K562 (cell line): ENCODE data around the gene ERC2. TPM values are rescaled to one million over a fixed set of nuclear protein-coding genes. Genes with fewer than 3 reads are reported as not detected.

ENCODE experiments used
- ATF1 ChIP-seq, 2 experiments: fragments of 450-650 bp in 1 of 2; IDR thresholded peaks; 2 replicates each; pipeline ENCODE4 v1.6.1; 2016; ENCODE audit warnings: missing compliant biosample characterization in 1 of 2, missing genetic modification characterization in 1 of 2
- CBX3 ChIP-seq, 2 experiments: IDR thresholded peaks; 1 replicate in 1 of 2; 2 replicates in 1 of 2; pipeline ENCODE4 v1.6.1; 2012; ENCODE audit warnings: inconsistent platforms in 2 of 2, low read length in 2 of 2, borderline replicate concordance in 1 of 2, control low read depth in 1 of 2
- CHD1 ChIP-seq: fragments of 200-600 bp; sonication (generic); IDR thresholded peaks from one replicate; pipeline ENCODE4 v1.6.1; 2012; ENCODE audit warnings: mild to moderate bottlenecking, moderate library complexity, low read length, inconsistent platforms
- CXXC5 ChIP-seq: fragments of 250-450 bp; sonication (Bioruptor Pico); IDR thresholded peaks from 2 replicates; pipeline ENCODE4 v1.8.0; 2022; ENCODE audit warnings: inconsistent platforms, mild to moderate bottlenecking, moderate library complexity
- DMBX1 ChIP-seq: fragments of 250-450 bp; sonication (Bioruptor Pico); IDR thresholded peaks from 2 replicates; pipeline ENCODE4 v1.8.0; 2022; ENCODE audit warnings: inconsistent platforms, mild to moderate bottlenecking, moderate library complexity, borderline replicate concordance
- EHMT2 ChIP-seq: fragments of 450-650 bp; IDR thresholded peaks from 2 replicates; pipeline ENCODE4 v1.6.1; 2018; ENCODE audit warnings: antibody characterized with exemption
- ELK3 ChIP-seq: fragments of 450-650 bp; formaldehyde crosslinking; IDR thresholded peaks from 2 replicates; pipeline ENCODE4 v1.4.0; 2020; ENCODE audit warnings: mild to moderate bottlenecking
- ETV6 ChIP-seq, 3 experiments: fragments of 150-350 bp in 1 of 3; sonication (generic) in 1 of 3; formaldehyde crosslinking in 1 of 3; IDR thresholded peaks; 2 replicates each; pipeline versions ENCODE4 v1.6.1 to v1.8.0; 2014 to 2022; ENCODE audit warnings: borderline replicate concordance in 2 of 3, low read depth in 2 of 3, antibody characterized with exemption in 1 of 3, low read length in 1 of 3, mild to moderate bottlenecking in 1 of 3, missing genetic modification reagents in 1 of 3
- FOXA1 ChIP-seq: fragments of 450-650 bp; IDR thresholded peaks from 2 replicates; pipeline ENCODE4 v1.6.1; 2016; ENCODE audit warnings: mild to moderate bottlenecking, borderline replicate concordance
- HCFC1 ChIP-seq: IDR thresholded peaks from 2 replicates; pipeline ENCODE4 v1.6.1; 2012; ENCODE audit warnings: low read depth, low read length, improper control_type of control experiment
- HNRNPL ChIP-seq: fragments of 200-400 bp; formaldehyde crosslinking; IDR thresholded peaks from 2 replicates; pipeline ENCODE4 v1.6.1; 2017; ENCODE audit warnings: low read depth, mild to moderate bottlenecking, low read length
- HOMEZ ChIP-seq: fragments of 250-450 bp; sonication (Bioruptor Pico); IDR thresholded peaks from 2 replicates; pipeline ENCODE4 v1.4.0; 2020; ENCODE audit warnings: mild to moderate bottlenecking, moderate library complexity
- RAD51 ChIP-seq: fragments of 450-650 bp; IDR thresholded peaks from 2 replicates; pipeline ENCODE4 v1.7.1; 2016; ENCODE audit warnings: low read depth, mild to moderate bottlenecking, borderline replicate concordance
- RCOR1 ChIP-seq, 2 experiments: IDR thresholded peaks; 2 replicates each; pipeline ENCODE4 v1.6.1; 2012; ENCODE audit warnings: low read depth in 2 of 2, low read length in 2 of 2, borderline replicate concordance in 1 of 2, improper control_type of control experiment in 1 of 2
- SMAD4 ChIP-seq: fragments of 250-450 bp; sonication (Bioruptor Pico); conservative IDR thresholded peaks from 2 replicates; pipeline ENCODE4 v1.8.0; 2021; ENCODE audit warnings: inconsistent platforms, mild to moderate bottlenecking, moderate library complexity
- STAT5B ChIP-seq: fragments of 250-450 bp; sonication (Bioruptor Pico); IDR thresholded peaks from 2 replicates; pipeline ENCODE4 v1.8.0; 2021; ENCODE audit warnings: mild to moderate bottlenecking, inconsistent platforms
- ZNF224 ChIP-seq: sonication (generic); formaldehyde crosslinking; IDR thresholded peaks from 2 replicates; pipeline ENCODE4 v1.8.0; 2022; ENCODE audit warnings: mild to moderate bottlenecking, missing genetic modification reagents
- ZNF354B ChIP-seq: fragments of 250-450 bp; sonication (Bioruptor Pico); IDR thresholded peaks from 2 replicates; pipeline ENCODE4 v1.4.0; 2020
- polyA plus RNA-seq, 8 experiments: library from polyadenylated mRNA; depleted of rRNA in 4 of 8; stranded (reverse) in 5 of 8; unstranded in 3 of 8; fragments of >200 nt; fragmentation: Nextera tagmentation in 2 of 8; fragmentation: Illumina TruSeq in 1 of 8; extraction: Ambion mirVana in 2 of 8; extraction: Trizol in 1 of 8; gene quantifications; 2 replicates each; pipeline versions ENCODE4 v1.2.1 to v1.2.3, GENCODE V29; 2011 to 2014; ENCODE audit warnings: inconsistent platforms in 1 of 8, missing spikeins in 1 of 8
- total RNA-seq, 7 experiments: library from RNA; depleted of rRNA in 6 of 7; stranded (reverse); fragments of >200 nt in 6 of 7; fragmentation: Illumina TruSeq in 2 of 7; extraction: Trizol in 2 of 7; gene quantifications; 2 replicates each; pipeline versions ENCODE4 v1.2.1 to v1.2.3, GENCODE V29; 2011 to 2021; ENCODE audit warnings: low replicate concordance in 1 of 7
- TF ChIP-seq, protein P1 (sequence below), 3 experiments: IDR thresholded peaks in 2 of 3; conservative IDR thresholded peaks in 1 of 3; 2 replicates each; pipeline ENCODE4 v1.5.1; 2011 to 2012; ENCODE audit warnings: low read length in 3 of 3, mild to moderate bottlenecking in 3 of 3, control low read depth in 2 of 3, improper control_type of control experiment in 1 of 3, inconsistent platforms in 1 of 3, low read depth in 1 of 3, mixed read lengths in 1 of 3, moderate library complexity in 1 of 3; ENCODE audit not compliant: insufficient read depth in 2 of 3
- TF ChIP-seq, protein P2 (sequence below): sonication (generic); formaldehyde crosslinking; IDR thresholded peaks from 2 replicates; pipeline ENCODE4 v1.8.1; 2023; ENCODE audit warnings: mild to moderate bottlenecking, missing genetic modification reagents

ERC2 gene
- total and polyA plus RNA-seq, 9 of the 15 experiments (the other 6 are each of a cell fraction or from before 2014, with no cell fraction given): 0.04 to 0.18 (median 0.07) TPM; not detected in 2

DNA sequence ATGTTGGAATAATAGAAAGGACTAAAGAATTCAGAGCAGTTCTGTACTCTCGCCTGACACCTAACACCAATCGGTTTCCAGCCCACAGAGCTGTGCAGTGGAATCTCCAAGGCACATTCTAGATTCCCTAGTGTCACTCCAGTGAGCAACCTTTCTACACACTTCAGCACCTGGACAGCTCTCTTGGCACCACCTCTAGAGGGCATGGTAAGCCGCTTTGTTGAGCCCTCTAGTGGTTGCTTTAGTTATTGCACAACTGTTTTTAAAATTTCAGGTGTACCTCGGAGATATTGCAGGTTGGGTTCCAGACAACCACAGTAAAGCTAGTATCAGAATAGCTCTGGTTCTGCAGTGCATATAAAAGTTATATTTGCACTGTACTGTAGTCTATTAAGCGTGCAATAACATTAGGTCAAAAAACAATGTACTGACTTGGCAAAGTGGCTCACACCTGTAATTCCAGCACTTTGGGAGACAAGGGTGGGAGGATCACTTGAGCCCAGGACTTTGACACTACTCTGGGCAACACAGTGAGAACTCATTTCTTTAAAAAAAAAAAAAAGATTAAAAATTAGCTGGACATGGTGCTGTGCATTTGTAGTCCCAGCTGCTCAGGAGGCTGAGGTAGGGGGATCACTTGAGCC lies 26.5 kb upstream of the ERC2 start (continued):
- TF ChIP-seq ZNF224 (CRISPR knock-in tag) (peak; percentile 74; the same call in 1 of the 2 replicates), STAT5B (no peak), RAD51 (no peak), CBX3 (IDR thresholded peaks at IDR 0.05; ENCODE audit: borderline replicate concordance in 1 of 2, low read length in 2 of 2) (peak in 1 of 2 experiments; percentile 43; a peak in 1 of 3 replicates), EHMT2 (peak; percentile 100), SMAD4 (peak; percentile 73), HNRNPL (0 out of 2 replicates have a peak, but pooled peaks have one; percentile 58), ATF1 (CRISPR knock-in tag; IDR thresholded peaks at IDR 0.05) (no peak), ATF1 (tag; IDR thresholded peaks at IDR 0.05) (peak; percentile 18; the same call in 1 of the 2 replicates), HOMEZ (no peak), FOXA1 (no peak), ELK3 (CRISPR knock-in tag) (no peak), ZNF354B (CRISPR knock-in tag) (0 out of 2 replicates have a peak, but pooled peaks have one; percentile 48), DMBX1 (peak; percentile 89), CHD1 (no peak), ETV6 (IDR thresholded peaks at IDR 0.05; ENCODE audit: borderline replicate concordance in 1 of 2, low read depth in 2 of 2, low read length in 1 of 2) (no peak), ETV6 (CRISPR knock-in tag; IDR thresholded peaks at IDR 0.05; ENCODE audit: borderline replicate concordance) (peak; percentile 51; the same call in 1 of the 2 replicates), RCOR1 (IDR thresholded peaks at IDR 0.05; ENCODE audit: borderline replicate concordance in 1 of 2, low read depth in 2 of 2, low read length in 2 of 2) (peak in 1 of 2 experiments; percentile 82; a peak in 2 of 4 replicates), HCFC1 (peak; percentile 52; the same call in 1 of the 2 replicates), CXXC5 (CRISPR knock-in tag) (peak; percentile 59)
- TF ChIP-seq, protein P1, sequence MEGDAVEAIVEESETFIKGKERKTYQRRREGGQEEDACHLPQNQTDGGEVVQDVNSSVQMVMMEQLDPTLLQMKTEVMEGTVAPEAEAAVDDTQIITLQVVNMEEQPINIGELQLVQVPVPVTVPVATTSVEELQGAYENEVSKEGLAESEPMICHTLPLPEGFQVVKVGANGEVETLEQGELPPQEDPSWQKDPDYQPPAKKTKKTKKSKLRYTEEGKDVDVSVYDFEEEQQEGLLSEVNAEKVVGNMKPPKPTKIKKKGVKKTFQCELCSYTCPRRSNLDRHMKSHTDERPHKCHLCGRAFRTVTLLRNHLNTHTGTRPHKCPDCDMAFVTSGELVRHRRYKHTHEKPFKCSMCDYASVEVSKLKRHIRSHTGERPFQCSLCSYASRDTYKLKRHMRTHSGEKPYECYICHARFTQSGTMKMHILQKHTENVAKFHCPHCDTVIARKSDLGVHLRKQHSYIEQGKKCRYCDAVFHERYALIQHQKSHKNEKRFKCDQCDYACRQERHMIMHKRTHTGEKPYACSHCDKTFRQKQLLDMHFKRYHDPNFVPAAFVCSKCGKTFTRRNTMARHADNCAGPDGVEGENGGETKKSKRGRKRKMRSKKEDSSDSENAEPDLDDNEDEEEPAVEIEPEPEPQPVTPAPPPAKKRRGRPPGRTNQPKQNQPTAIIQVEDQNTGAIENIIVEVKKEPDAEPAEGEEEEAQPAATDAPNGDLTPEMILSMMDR (IDR thresholded peaks at IDR 0.05 in 2 of 3, conservative IDR thresholded peaks at IDR 0.05 in 1 of 3; ENCODE audit: insufficient read depth in 2 of 3, low read depth in 1 of 3, low read length in 3 of 3): peak; percentile 84 to 99 (median 97)
- TF ChIP-seq, protein P2, sequence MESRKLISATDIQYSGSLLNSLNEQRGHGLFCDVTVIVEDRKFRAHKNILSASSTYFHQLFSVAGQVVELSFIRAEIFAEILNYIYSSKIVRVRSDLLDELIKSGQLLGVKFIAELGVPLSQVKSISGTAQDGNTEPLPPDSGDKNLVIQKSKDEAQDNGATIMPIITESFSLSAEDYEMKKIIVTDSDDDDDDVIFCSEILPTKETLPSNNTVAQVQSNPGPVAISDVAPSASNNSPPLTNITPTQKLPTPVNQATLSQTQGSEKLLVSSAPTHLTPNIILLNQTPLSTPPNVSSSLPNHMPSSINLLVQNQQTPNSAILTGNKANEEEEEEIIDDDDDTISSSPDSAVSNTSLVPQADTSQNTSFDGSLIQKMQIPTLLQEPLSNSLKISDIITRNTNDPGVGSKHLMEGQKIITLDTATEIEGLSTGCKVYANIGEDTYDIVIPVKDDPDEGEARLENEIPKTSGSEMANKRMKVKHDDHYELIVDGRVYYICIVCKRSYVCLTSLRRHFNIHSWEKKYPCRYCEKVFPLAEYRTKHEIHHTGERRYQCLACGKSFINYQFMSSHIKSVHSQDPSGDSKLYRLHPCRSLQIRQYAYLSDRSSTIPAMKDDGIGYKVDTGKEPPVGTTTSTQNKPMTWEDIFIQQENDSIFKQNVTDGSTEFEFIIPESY (CRISPR knock-in tag): peak; percentile 58; the same call in 1 of the 2 replicates
